Peyer's patch (tissue), 4 donors: ENCODE data around the gene MOB3C. TPM values are rescaled to one million over a fixed set of nuclear protein-coding genes. Genes with fewer than 3 reads are reported as not detected.

Experiments used
- DNase-seq, 3 donors: peaks; one replicate each; pipeline ENCODE4 v3.0.0-alpha.2; 2017 to 2019
- H3K27ac ChIP-seq, 4 donors: fragments of 200-600 bp; sonication (generic); one replicate each; pipeline ENCODE4 v1.5.1; 2016 to 2019
- H3K27me3 ChIP-seq, 2 donors: fragments of 200-600 bp; sonication (generic); one replicate each; pipeline ENCODE4 v1.5.1; 2019
- H3K36me3 ChIP-seq, 3 donors: fragments of 200-600 bp; sonication (generic); one replicate each; pipeline ENCODE4 v1.5.1; 2016 to 2019
- H3K4me1 ChIP-seq, 4 donors: fragments of 200-600 bp; sonication (generic); one replicate each; pipeline ENCODE4 v1.5.1; 2016 to 2019
- H3K4me3 ChIP-seq, 4 donors: fragments of 200-600 bp; sonication (generic); 1 replicate in 3 of 4; 2 replicates in 1 of 4; pipeline ENCODE4 v1.5.1; 2016 to 2019; ENCODE audit warnings: mild to moderate bottlenecking in 1 of 4
- H3K9me3 ChIP-seq, 4 donors: fragments of 200-600 bp; sonication (generic); one replicate each; pipeline ENCODE4 v1.5.1; 2016 to 2019; ENCODE audit warnings: mild to moderate bottlenecking in 1 of 4
- CTCF ChIP-seq, 6 experiments: fragments of 450-650 bp in 4 of 6; fragments of 200-600 bp in 2 of 6; sonication (generic) in 1 of 6; IDR thresholded peaks; one replicate each; pipeline ENCODE4 v1.5.1; 2017 to 2019; ENCODE audit warnings: antibody characterized with exemption in 6 of 6, mild to moderate bottlenecking in 3 of 6, moderate library complexity in 1 of 6
- POLR2A ChIP-seq, 2 donors: fragments of 450-650 bp; IDR thresholded peaks; one replicate each; pipeline ENCODE4 v1.5.1; 2017; ENCODE audit warnings: antibody characterized with exemption in 2 of 2, mild to moderate bottlenecking in 2 of 2, moderate library complexity in 2 of 2
- total RNA-seq, 4 donors: library from RNA; depleted of rRNA; stranded (reverse); fragments of >200 nt; gene quantifications; one replicate each; pipeline ENCODE4 v1.1.0, GENCODE V29; 2016

Gene MOB3C
- total RNA-seq, 4 donors from 2014 or later = 7.7 to 22.3 (median 14.5) TPM

DNA sequence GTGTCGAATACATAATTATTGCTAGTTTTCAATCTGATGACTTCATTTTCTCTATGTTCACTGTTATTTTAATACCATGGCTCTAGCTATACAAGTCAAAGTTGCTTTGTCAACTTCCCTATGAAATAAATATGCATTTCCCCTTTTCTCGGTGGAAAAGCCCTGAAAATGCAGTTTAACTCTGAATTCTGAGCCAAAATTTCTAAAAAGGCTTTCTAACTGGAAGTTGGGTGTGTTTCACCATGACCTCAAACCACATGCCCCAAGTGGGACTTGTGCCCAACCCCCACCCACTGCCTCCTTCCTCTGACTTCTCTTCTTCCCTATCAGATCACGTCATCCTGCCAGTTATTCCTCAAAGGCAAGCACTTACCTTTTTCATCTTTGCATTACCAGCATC, 21.5 kb downstream of the MOB3C start:
- Histone ChIP-seq H3K9me3 (no peaks in the 10 kb centered on the region), H3K4me3 (no peak overlapping the region), H3K27me3 (no peaks in the 10 kb centered on the region), H3K27ac (peak overlapping the region in 2 of 4 donors; percentile 13 to 32), H3K4me1 (peaks cover 0 to 8% (median 2%) of the 10 kb centered on the region in 4 donors), H3K36me3 (peaks cover 0 to 39% (median 0%) of the 10 kb centered on the region in 3 donors)
- peak in 1 of 3 donors; percentile 70 for DNase-seq
- TF ChIP-seq POLR2A (IDR thresholded peaks at IDR 0.05) = no peak
- no peak for TF ChIP-seq CTCF (IDR thresholded peaks at IDR 0.05)

- Histone ChIP-seq H3K36me3 (peaks cover 0 to 48% (median 0%) of the 10 kb centered on the region in 3 donors), H3K4me1 (peaks cover 0 to 8% (median 2%) of the 10 kb centered on the region in 4 donors), H3K9me3 (no peaks in the 10 kb centered on the region), H3K4me3 (no peak overlapping the region), H3K27ac (peak overlapping the region in 2 of 4 donors; percentile 32 to 47), H3K27me3 (no peaks in the 10 kb centered on the region)
- DNase-seq = no peak
- TF ChIP-seq POLR2A (IDR thresholded peaks at IDR 0.05) = no peak
- no peak for TF ChIP-seq CTCF (IDR thresholded peaks at IDR 0.05)
Observed at GRCh38 chr1:46594063-46594462, 22.5 kb downstream of the MOB3C start.

GRCh38 chr1:46592823-46593222, 23.8 kb downstream of the MOB3C start:
- no peaks in the 10 kb centered on the region for H3K9me3 ChIP-seq
- no peaks in the 10 kb centered on the region for H3K27me3 ChIP-seq
- H3K4me3 ChIP-seq = no peak overlapping the region
- DNase-seq = no peak
- H3K27ac ChIP-seq = no peak overlapping the region
- TF ChIP-seq CTCF (IDR thresholded peaks at IDR 0.05) = no peak
- TF ChIP-seq POLR2A (IDR thresholded peaks at IDR 0.05) = no peak
- peaks cover 0 to 52% (median 0%) of the 10 kb centered on the region in 3 donors for H3K36me3 ChIP-seq
- peaks cover 0 to 8% (median 2%) of the 10 kb centered on the region in 4 donors for H3K4me1 ChIP-seq

GRCh38 chr1:46589529-46589928, 27.1 kb downstream of the MOB3C start:
- Histone ChIP-seq H3K27me3 (no peaks in the 10 kb centered on the region), H3K36me3 (peaks cover 0 to 64% (median 0%) of the 10 kb centered on the region in 3 donors), H3K4me3 (no peak overlapping the region), H3K27ac (no peak overlapping the region), H3K9me3 (no peaks in the 10 kb centered on the region), H3K4me1 (no peaks in the 10 kb centered on the region)
- TF ChIP-seq CTCF (IDR thresholded peaks at IDR 0.05) (no peak), POLR2A (IDR thresholded peaks at IDR 0.05) (no peak)
- DNase-seq = no peak

GRCh38 chr1:46587069-46587468, 29.5 kb downstream of the MOB3C start:
- Histone ChIP-seq H3K4me1 (peaks cover 0 to 13% (median 0%) of the 10 kb centered on the region in 4 donors), H3K27me3 (no peaks in the 10 kb centered on the region), H3K9me3 (no peaks in the 10 kb centered on the region), H3K4me3 (no peak overlapping the region), H3K27ac (no peak overlapping the region), H3K36me3 (peaks cover 0 to 66% (median 0%) of the 10 kb centered on the region in 3 donors)
- TF ChIP-seq CTCF (IDR thresholded peaks at IDR 0.05) (no peak), POLR2A (IDR thresholded peaks at IDR 0.05) (no peak)
- DNase-seq = no peak
